ENCODE results near the gene BRD3OS. TPM values are rescaled to one million over a fixed set of nuclear protein-coding genes. Genes with fewer than 3 reads are reported as not detected.
A peak's percentile ranks its signal among the peaks of the same experiment; 100 is the strongest.

The BRD3OS gene
- total and polyA plus RNA-seq, 2 of the 13 experiments (the other 11 are each of a cell fraction or from before 2014, with no cell fraction given), result 4.9 to 5.7 TPM

GRCh38 chr9:134004131-134004873, 21.0 kb upstream of the BRD3OS start (continued):
- TF ChIP-seq NR2C2 (CRISPR knock-in tag; IDR thresholded peaks at IDR 0.05; ENCODE audit: borderline replicate concordance), result no peak
- no peak for TF ChIP-seq PRPF4 (IDR thresholded peaks at IDR 0.05; ENCODE audit: low read depth, low read length, poor library complexity, severe bottlenecking)
- TF ChIP-seq ZFP1 (CRISPR knock-in tag; IDR thresholded peaks at IDR 0.05), result no peak
- no peak for TF ChIP-seq E2F5 (CRISPR knock-in tag; conservative IDR thresholded peaks at IDR 0.05)
- TF ChIP-seq, protein P1, sequence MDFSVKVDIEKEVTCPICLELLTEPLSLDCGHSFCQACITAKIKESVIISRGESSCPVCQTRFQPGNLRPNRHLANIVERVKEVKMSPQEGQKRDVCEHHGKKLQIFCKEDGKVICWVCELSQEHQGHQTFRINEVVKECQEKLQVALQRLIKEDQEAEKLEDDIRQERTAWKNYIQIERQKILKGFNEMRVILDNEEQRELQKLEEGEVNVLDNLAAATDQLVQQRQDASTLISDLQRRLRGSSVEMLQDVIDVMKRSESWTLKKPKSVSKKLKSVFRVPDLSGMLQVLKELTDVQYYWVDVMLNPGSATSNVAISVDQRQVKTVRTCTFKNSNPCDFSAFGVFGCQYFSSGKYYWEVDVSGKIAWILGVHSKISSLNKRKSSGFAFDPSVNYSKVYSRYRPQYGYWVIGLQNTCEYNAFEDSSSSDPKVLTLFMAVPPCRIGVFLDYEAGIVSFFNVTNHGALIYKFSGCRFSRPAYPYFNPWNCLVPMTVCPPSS (IDR thresholded peaks at IDR 0.05), result no peak
- TF ChIP-seq GTF3A (CRISPR knock-in tag; conservative IDR thresholded peaks at IDR 0.05), result no peak
- TF ChIP-seq, protein P2, sequence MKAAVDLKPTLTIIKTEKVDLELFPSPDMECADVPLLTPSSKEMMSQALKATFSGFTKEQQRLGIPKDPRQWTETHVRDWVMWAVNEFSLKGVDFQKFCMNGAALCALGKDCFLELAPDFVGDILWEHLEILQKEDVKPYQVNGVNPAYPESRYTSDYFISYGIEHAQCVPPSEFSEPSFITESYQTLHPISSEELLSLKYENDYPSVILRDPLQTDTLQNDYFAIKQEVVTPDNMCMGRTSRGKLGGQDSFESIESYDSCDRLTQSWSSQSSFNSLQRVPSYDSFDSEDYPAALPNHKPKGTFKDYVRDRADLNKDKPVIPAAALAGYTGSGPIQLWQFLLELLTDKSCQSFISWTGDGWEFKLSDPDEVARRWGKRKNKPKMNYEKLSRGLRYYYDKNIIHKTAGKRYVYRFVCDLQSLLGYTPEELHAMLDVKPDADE (CRISPR knock-in tag; IDR thresholded peaks at IDR 0.05), result no peak
- no peak for TF ChIP-seq ZNF446 (CRISPR knock-in tag; IDR thresholded peaks at IDR 0.05)
- TF ChIP-seq ZNF562 (CRISPR knock-in tag; IDR thresholded peaks at IDR 0.05; ENCODE audit: borderline replicate concordance), result no peak
- 0 out of 2 replicates have a peak, but pooled peaks have one; percentile 44 for TF ChIP-seq UBTF (CRISPR knock-in tag; IDR thresholded peaks at IDR 0.05)
- TF ChIP-seq ZNF776 (CRISPR knock-in tag; IDR thresholded peaks at IDR 0.05), result no peak
- peak; percentile 26; the same call in 1 of the 2 replicates for TF ChIP-seq HDAC1 (CRISPR knock-in tag; IDR thresholded peaks at IDR 0.05)
- no peak for TF ChIP-seq ZNF225 (CRISPR knock-in tag; IDR thresholded peaks at IDR 0.05)
- no peak for TF ChIP-seq TBP (CRISPR knock-in tag; IDR thresholded peaks at IDR 0.05)
- TF ChIP-seq, protein P3, sequence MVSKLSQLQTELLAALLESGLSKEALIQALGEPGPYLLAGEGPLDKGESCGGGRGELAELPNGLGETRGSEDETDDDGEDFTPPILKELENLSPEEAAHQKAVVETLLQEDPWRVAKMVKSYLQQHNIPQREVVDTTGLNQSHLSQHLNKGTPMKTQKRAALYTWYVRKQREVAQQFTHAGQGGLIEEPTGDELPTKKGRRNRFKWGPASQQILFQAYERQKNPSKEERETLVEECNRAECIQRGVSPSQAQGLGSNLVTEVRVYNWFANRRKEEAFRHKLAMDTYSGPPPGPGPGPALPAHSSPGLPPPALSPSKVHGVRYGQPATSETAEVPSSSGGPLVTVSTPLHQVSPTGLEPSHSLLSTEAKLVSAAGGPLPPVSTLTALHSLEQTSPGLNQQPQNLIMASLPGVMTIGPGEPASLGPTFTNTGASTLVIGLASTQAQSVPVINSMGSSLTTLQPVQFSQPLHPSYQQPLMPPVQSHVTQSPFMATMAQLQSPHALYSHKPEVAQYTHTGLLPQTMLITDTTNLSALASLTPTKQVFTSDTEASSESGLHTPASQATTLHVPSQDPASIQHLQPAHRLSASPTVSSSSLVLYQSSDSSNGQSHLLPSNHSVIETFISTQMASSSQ (IDR thresholded peaks at IDR 0.05; ENCODE audit: low read depth), result no peak
- TF ChIP-seq, protein P3 (CRISPR knock-in tag; IDR thresholded peaks at IDR 0.05; ENCODE audit: borderline replicate concordance), result no peak
- TF ChIP-seq ZSCAN30 (CRISPR knock-in tag; IDR thresholded peaks at IDR 0.05), result no peak
- no peak for TF ChIP-seq ATF7 (IDR thresholded peaks at IDR 0.05)
- no peak for TF ChIP-seq ATF7 (CRISPR knock-in tag; IDR thresholded peaks at IDR 0.05)
- TF ChIP-seq ZNF451 (CRISPR knock-in tag; IDR thresholded peaks at IDR 0.05), result no peak
- TF ChIP-seq MXI1 (IDR thresholded peaks at IDR 0.05; ENCODE audit: borderline replicate concordance, low read depth, low read length), result no peak
